ENCODE data around the gene NPPA. TPM values are rescaled to one million over a fixed set of nuclear protein-coding genes. Genes with fewer than 3 reads are reported as not detected.
"Not testable (repeated sequence)": the region's sequence is repeated elsewhere in the genome, so short reads cannot be mapped to it uniquely, and the experiment has no call there.

Gene NPPA
- not detected in 2 replicates for total RNA-seq (2014; rRNA removed)
- not detected for polyA plus RNA-seq (2012)

GRCh38 chr1:11847667-11848372 lies at the start of gene NPPA:
Gene NPPA (minus strand): TSS chr1:11847783. CDS start chr1:11847684, 99 bp downstream.
- peak; percentile 31 for DNase-seq (ENCODE audit: low read depth)

GRCh38 chr1:11894501-11894900 lies 46.9 kb upstream of the NPPA start:
- not testable (repeated sequence) for DNase-seq (ENCODE audit: low read depth)

GRCh38 chr1:11893907-11894251 lies 46.3 kb upstream of the NPPA start:
- no peak for DNase-seq (ENCODE audit: low read depth)

GRCh38 chr1:11891433-11892186 lies 44.0 kb upstream of the NPPA start:
- no peak for DNase-seq (ENCODE audit: low read depth)

- DNase-seq (ENCODE audit: low read depth): no peak
These were observed 41.3 kb upstream of the NPPA start for GRCh38 chr1:11888877-11889208.

- no peak for DNase-seq (ENCODE audit: low read depth)
These were observed 40.8 kb upstream of the NPPA start for GRCh38 chr1:11888206-11888876.

GRCh38 chr1:11887666-11888007 lies 40.1 kb upstream of the NPPA start:
- DNase-seq (ENCODE audit: low read depth): no peak

- no peak for DNase-seq (ENCODE audit: low read depth)
These were observed 39.5 kb upstream of the NPPA start for GRCh38 chr1:11886986-11887665.

GRCh38 chr1:11885916-11886315 lies 38.3 kb upstream of the NPPA start:
- no peak for DNase-seq (ENCODE audit: low read depth)

GRCh38 chr1:11882814-11883538 lies 35.4 kb upstream of the NPPA start:
- DNase-seq (ENCODE audit: low read depth): no peak

- DNase-seq (ENCODE audit: low read depth): no peak
These were observed 34.3 kb upstream of the NPPA start for GRCh38 chr1:11881749-11882441.

GRCh38 chr1:11880911-11881748 lies 33.5 kb upstream of the NPPA start:
- no peak for DNase-seq (ENCODE audit: low read depth)

GRCh38 chr1:11880181-11880575 lies 32.6 kb upstream of the NPPA start:
- no peak for DNase-seq (ENCODE audit: low read depth)

GRCh38 chr1:11879311-11880180 lies 32.0 kb upstream of the NPPA start:
- DNase-seq (ENCODE audit: low read depth): no peak

GRCh38 chr1:11878891-11879190 lies 31.3 kb upstream of the NPPA start:
- DNase-seq (ENCODE audit: low read depth): no peak

- no peak for DNase-seq (ENCODE audit: low read depth)
These were observed 30.7 kb upstream of the NPPA start for GRCh38 chr1:11878081-11878890.

GRCh38 chr1:11877074-11877473 lies 29.5 kb upstream of the NPPA start:
- no peak for DNase-seq (ENCODE audit: low read depth)

GRCh38 chr1:11875094-11875493 lies 27.5 kb upstream of the NPPA start:
- no peak for DNase-seq (ENCODE audit: low read depth)

Measured in LHCN-M2 (cell line).